GM12892 (cell line): ENCODE results near the gene REX1BD.

Experiments
- DNase-seq: peaks from one replicate; pipeline ENCODE4 v3.0.0; 2011; ENCODE audit not compliant: insufficient read length
- FAIRE-seq: peaks from 2 replicates; lab custom pipeline; 2011; peaks lifted over from hg19 to GRCh38; lab: Jason Lieb, UNC
- POLR2A ChIP-seq: IDR thresholded peaks from 2 replicates; pipeline ENCODE4 v1.6.1; 2011; ENCODE audit warnings: low read depth, low read length, control low read depth
- POLR2AphosphoS5 ChIP-seq: IDR thresholded peaks from 2 replicates; pipeline ENCODE4 v1.6.1; 2011; ENCODE audit warnings: low read depth, low read length, control low read depth
- TAF1 ChIP-seq: IDR thresholded peaks from 2 replicates; pipeline ENCODE4 v1.6.1; 2011; ENCODE audit warnings: low read depth, mild to moderate bottlenecking, control low read depth, low read length, borderline replicate concordance

REX1BD gene

DNA sequence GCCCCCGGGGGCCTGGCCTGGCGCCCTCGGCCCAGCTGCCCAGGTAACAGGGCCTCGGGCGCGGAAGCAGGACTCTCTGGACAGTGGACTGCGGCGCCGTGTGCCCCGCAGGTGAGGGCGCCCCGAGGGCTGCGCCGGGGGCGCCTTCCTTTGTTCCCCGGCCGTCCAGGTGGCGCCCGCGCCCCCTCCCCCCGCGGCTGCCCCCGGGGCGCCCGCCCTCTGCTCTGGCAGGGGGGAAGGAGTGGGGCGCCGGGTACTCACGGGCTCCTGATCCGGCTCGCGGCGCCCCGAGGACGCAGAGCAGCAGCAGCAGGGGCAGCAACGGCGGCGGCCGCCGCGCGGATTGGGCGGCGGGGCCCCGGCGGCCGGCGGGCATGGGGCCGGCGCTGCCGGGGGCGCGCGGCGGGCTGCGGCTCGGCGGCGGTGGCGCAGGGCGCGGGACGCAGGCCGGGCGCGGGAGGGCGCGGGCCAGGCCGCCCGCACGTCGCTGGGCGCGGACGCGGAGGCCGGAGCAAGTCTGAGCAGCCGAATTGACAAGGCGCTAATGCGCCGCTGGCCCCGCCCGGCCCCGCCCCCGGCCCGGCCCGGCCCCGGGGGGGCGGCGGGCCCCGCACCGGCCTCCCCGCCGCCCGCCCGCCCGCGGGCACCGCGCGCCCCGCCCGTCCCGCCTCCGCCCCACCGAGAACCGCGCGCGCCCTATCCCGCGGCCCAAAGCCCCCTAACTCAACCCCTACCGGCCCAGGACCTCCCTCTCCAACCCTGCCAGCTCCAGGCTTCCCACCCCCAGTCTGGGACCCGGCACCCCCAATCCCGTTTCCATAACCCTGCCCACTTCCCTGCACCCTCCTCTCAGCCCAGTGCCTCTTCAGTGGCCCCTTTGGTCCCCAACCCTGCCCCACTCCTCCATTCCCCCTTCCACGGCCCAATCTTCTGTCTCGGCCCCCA is 18.0 kb downstream of the REX1BD start, which contains the start of gene CRLF1:
Gene CRLF1 (minus strand): TSS at position 519 of the 945 bp plus-strand sequence. CDS start 143 bp downstream, at position 376.
- TF ChIP-seq TAF1: no peak
- FAIRE-seq (no peak), DNase-seq (no peak)

DNA sequence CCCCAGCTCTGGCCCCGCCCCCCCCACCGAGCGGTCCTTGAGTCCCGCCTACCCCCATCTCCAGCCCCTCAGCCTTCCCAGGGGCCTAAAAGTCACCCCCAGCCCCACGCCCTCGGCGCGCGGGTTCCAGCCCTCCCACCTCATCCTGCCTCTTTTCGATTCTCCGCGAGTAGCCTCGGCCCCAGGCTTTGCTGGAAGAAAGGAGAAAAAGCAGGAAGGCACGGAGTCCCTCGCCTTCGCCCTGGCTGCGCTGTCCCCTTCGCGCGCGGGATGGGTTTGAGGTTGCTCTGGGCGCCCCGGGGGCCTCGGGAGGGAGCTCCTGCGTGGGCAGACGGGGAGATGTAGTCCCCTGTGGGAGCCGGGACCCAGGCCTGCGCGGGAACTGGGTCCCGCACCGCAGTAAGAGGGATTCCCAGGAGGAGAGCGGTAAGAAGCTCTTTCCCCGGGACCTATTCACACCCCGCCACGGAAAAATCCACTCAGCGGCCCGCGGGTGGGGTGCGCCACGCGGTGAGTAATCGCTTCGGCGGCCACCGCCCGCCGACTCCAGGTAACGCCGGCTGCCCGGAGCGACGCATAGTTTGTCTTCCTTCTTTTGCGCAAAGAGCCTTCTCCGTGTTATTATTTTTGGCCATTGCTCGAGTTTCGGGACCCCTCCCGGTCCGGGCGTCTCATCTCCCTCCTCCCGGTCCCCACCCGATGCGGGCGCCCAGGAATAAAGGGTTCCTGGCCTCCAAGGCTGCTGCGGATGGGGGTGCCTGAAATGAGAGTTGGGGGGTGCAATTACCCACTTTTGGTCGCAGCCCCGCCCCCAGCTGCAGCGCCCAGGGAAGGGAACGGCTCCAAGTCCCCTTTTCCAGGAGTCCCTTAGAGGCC is 18.9 kb downstream of the REX1BD start:
- DNase-seq (no peak), FAIRE-seq (no peak)
- TF ChIP-seq TAF1 (no peak), POLR2AphosphoS5 (no peak), POLR2A (no peak)

DNA sequence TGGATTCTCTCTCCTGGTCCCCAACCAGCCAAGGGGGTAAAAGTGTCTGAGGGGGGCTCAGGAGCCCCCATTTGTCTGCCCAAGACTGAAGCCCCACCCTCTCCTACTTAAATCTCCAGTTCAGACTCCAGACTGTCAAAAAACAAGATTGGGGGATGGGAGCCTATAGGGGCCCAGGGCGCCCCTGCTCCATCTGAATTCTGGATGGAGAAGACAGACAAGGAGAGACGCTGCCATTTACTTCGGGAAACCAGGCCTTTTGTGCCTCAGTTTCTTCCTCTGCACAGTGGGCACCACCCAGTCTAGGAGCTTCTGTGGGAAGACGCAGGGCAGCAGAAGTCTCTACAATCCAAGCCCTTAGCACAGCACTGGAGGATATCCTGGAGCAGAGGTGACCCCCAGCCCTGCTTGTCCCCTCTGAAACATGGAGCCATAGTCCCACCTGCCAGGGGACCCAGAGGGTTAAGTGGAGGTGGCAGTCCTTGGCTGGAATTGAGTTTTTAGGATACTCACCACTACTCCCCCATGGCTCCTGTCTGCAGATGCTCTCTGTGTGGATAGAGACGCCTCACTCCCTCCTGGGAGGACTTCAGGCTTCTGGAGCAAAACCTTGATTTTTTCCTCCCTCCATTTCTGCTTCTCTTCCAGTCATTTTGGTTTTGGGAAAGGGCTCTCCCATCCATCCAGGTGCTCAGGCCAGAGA is 19.7 kb downstream of the REX1BD start:
- no peak for FAIRE-seq
- TF ChIP-seq TAF1 (no peak), POLR2A (no peak), POLR2AphosphoS5 (no peak)
- no peak for DNase-seq

DNA sequence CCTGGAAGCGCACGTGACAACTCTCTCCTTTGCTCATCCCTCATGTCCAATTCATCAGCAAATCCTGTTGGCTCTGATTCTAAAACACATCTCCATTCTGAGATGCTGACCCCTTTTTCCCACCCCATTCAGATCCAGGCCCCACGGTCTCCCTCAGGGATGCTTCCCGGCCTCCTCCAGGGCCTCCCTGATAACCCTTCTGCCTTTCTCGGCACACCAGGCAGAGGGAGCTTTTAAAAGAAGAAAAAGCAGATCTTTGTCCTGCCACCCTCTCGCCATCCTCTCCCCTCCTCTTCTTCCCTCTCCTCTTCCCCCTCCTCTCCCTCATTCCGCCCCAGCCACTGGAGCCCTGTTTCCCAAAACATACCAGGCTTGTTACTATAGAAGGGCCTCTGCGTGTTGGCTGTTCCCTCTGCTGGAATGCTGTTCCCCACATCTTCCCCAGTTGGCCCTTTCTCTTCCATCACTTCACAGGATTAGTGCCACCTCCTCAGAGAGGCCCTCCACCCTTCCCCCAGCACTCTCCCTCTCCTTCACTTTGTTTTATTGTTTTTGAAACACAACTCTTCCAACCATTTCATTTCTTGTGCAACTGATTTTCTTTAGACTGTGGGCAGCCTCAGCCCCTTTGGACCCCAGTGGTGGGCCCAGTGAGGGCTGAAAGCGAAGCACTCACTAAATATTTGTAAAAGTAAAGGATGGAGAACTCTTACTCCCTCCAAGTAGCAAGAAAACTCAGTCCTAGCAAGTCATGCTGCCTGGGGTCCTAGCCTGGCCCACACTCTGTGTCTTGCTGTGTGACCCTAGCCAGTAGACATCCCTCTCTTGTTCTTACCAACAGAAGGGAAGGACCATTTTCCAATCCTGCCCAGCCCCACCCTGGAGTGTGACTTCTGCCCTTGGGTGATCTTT is 20.5 kb downstream of the REX1BD start:
- no peak for FAIRE-seq
- no peak for DNase-seq
- TF ChIP-seq POLR2AphosphoS5 (no peak), TAF1 (no peak), POLR2A (no peak)

DNA sequence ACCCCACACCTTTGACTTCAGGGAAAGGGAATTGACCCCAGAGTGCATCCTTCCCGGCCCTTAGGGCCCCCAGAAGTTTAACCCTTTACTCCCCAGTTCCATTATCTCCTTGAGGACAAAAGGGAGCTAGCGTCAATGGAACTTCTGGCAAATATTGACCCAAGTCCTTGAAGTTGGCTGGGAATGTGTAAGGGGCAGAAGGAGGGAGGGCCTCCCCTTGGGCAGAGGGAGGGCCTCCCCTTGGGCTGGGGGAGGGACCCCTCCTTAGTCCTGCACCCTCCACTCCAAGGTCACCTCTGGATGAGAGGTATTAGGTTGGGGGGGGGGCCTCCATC is 21.1 kb downstream of the REX1BD start:
- FAIRE-seq: no peak
- DNase-seq: no peak
- TF ChIP-seq POLR2A (no peak), TAF1 (no peak), POLR2AphosphoS5 (no peak)

DNA sequence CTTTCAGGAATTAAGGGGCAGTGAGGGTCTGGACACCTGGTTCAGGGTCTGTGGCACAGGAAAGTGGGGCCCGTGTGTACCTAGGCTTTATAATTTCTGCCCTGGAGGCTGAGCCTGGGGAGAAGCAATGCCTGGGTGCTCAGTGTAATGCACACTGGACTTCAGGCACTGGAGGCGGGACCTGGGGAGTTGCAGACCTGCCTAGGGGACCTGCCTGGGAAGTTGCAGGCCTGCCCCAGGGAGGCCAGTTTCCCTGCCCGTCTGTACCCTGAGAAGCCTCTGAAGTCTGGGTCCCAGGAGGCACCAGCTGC is 21.6 kb downstream of the REX1BD start:
- FAIRE-seq (no peak), DNase-seq (no peak)
- TF ChIP-seq TAF1: no peak
- no peak for TF ChIP-seq POLR2A
- no peak for TF ChIP-seq POLR2AphosphoS5

- no peak for FAIRE-seq
- TF ChIP-seq TAF1 (no peak), POLR2AphosphoS5 (no peak), POLR2A (no peak)
- DNase-seq: no peak
Measured at GRCh38 chr19:18610556-18611326, 22.1 kb downstream of the REX1BD start.

DNA sequence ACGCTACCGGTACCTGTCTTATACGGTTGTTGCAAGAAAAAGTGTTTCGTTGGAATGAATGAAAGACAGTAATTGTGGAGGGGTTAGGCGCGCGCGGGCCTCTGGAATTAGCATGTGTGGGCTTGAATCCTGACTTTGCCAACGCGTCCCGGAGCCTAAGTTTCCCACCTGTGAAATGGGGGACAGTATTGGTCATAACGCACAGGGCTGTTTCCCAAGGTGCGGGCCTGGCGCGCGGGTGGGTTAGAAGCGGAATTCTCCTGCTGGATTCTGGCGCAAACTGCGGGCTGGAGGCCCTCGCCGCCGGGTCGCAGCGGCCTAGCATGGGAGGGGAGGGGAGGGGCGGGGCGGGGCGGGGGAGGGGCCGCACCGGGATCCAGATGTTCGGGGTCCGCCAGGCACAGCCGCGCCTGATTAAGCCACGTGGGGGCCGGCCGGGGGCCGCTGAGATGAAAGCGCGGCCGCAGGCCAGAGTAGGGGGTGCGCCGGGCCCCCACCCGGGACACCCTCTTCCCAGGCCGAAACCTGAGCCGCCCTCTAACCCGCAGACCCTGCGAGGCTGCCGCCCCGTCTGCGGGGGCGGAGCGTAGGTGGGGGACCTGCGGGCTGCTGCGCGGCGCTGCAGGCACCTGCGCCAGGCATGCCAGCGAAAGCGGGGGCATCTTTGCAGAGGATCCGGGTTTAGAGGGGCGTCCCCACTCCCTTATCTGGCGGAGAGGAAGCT is 22.9 kb downstream of the REX1BD start:
- DNase-seq (no peak), FAIRE-seq (no peak)
- no peak for TF ChIP-seq POLR2AphosphoS5
- TF ChIP-seq TAF1: no peak
- TF ChIP-seq POLR2A: no peak

DNA sequence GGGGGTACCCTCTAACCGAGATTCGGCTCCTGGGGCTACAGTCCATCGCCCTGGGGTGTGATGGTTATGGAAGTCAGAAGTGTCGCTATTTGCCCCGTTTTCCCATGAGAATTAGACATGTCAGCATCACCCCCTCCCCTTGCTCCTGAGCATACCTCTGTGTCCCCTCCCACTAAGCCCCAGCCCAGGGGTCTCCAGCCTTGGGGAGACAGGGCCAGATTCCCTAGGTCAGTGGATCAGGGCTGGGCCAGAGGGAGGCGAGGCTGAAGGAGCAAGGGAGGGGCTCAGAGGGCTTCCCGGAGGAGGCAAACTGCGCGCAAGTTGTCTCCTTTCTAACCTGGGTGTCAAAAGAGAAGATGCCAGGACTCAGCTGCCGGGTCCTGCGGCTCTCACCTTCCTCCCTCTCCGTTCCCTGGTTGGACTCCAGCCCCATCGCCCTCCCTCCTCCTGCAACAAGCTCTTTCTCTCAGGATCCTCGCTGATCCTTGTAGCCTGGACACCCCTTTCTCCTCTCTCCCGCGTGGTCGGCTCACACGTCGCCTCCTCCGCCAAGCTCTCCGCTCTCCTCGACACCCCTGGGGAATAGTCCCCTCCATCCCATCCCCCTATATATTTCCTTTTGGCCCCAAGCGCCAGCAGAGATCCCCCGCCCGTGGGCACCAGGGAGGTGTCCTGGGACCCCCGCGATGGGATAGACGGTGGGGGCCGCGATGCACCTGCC is 23.6 kb downstream of the REX1BD start:
- DNase-seq (no peak), FAIRE-seq (no peak)

More for the DNA sequence above, 23.6 kb downstream of the REX1BD start:
- TF ChIP-seq TAF1 (no peak), POLR2A (no peak), POLR2AphosphoS5 (no peak)
